Activated gamma-delta T cell treated with Interleukin-2 at 50 U/mL for 16 hours (primary cell): ENCODE data around the gene CCNK.

Experiments used
- DNase-seq: peaks from one replicate; pipeline ENCODE4 v3.0.0-alpha.2; 2020

The CCNK gene

DNA sequence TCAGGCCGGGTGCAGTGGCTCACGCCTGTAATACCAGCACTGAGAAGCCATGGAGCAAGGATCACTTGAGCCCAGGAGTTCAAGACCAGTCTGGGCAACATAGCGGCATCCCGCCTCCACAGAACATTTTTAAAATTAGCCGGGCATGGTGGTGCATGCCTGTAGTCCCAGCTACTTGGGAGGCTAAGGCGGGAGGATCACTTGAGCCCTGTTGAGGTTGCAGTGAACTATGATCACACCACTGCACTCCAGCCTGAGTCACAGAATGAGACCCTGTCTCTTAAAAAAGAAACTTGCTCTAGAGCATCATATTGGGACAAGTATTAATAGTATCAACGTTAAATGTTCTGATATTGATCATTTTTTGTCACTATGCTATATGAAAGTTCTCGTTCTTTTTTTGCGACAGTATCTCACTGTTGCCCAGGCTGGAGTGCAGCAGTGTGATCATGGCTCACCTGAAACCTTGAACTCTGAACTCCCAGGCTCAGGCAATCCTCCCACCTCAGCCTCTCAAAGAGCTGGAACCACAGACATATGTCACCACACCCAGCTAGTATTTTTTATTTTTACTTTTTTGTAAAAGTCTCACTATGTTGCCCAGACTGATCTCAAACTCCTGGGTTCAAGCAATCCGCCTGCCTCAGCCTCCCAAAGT lies 75.1 kb downstream of the CCNK start:
- DNase-seq: no peak

DNA sequence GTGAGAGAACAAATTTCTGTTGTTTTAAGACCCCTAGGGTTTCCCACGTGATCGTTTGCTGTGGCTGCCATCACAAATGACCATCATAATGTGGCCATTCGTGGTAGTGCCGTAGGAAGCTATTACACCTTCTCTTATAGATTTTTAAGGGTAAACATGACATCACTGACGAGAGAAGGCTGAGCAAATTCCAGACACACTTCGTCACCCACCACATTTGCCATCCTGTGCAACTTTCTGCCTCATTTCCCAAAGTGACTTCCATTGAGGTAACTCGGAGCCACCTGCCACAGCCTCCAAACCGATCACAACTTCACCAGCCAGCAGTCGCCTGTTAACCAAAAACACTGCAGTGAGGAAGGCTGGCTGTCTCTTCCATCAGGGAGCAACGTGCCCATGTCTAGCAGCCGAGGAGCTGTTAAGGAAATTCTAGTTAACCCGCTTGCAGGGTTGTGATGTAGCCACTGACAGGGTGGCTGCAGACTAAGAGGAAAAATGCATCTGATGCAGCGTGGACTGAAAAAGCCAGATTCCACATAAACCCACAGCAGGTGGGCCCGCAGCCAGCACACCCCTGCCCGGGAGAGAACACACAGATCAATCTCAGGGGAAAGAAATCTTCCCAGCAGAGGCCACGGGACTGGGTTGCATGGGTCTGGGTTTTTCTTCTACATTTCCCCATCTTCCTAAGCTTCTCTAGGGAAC lies 78.2 kb downstream of the CCNK start:
- DNase-seq: no peak

DNA sequence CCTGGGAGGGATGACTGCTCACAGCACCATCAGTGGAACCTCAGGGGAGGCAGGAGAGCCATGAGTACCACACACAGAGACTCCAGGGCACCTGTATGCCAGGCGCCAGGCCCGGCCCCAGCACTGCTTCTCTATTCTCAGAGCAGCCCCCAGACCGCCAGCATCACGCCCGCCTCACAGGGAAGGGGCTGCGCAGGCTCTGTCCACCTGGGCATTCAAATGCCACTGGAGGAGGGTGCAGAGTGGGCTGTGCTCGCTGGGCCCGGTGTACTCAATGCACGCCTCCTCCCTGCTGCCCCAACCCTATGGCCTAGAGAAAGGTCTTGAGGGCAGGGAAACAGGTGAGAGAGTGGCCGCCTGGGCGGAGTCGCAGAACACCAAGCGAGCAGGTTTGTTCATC lies 79.2 kb downstream of the CCNK start:
- DNase-seq: no peak

DNA sequence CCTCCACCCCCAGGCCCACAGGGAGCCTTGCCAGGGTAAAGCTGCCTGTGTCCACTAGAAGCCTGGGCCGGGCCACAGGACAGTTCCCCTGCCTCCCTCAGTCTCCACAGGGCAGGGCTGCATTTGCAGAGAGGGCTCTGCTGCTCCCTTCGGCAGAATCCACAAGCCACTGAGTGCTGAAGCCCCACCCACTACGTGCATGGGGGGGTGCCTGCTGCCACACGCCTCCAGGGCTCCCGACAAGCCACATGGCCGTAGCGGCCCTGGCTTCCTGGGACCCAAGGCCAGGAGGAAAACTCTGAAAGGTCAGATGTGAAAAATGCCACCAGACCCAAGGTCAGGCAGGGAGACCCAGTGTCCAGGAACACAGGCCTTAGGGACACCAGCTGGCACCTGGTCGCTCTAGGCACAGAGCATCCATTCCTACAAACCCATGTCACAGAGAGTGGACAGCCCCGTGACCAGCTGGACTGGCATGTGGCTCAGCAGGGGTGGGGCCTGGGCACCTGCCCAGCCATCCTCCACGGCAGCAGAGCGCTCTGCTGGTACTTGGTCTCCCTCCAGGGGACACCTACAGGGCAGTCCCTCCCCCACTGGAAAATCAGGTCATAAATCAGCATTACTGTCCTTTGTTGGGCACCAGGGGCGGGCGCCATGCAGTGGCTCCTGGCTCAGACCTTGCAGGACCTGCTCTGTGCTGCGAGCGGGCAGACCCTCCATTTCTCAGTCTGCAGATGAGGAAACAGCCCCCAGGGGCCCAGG lies 79.9 kb downstream of the CCNK start:
- DNase-seq: no peak

DNA sequence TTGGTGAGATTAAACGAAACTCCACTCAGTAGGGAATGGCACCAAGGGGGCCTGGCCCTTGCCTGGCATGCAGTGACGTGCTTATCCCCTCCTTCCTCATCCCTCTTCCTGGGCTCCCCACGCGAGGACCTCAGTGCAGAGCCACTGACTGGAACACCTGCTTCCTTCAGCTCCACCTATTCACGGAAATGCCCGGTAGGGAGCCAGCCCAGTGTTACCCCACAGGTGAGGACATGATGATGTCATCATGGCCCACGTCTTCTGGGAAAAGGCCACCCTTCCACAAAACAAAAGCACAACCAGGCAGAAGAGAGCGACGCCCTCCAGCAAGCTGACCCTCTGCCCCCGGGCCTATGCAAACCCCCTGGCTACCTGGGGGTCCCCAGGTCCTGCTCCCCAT lies 80.7 kb downstream of the CCNK start:
- no peak for DNase-seq
